GM19351 (cell line): ENCODE results near the gene C6orf52.
A peak's percentile ranks its signal among the peaks of the same experiment; 100 is the strongest.
"Not testable (repeated sequence)": the region's sequence is repeated elsewhere in the genome, so short reads cannot be mapped to it uniquely, and the experiment has no call there.

Source experiments
- ATAC-seq: cut with Tn5 transposase; IDR thresholded peaks from one replicate; pipeline ENCODE4 v1.9.1; 2021; ENCODE audit warnings: mild to moderate bottlenecking, moderate library complexity; ENCODE audit not compliant: unreplicated experiment

C6orf52 gene

GRCh38 chr6:10694302-10695085 lies at the start of gene C6orf52, which contains the start of gene PAK1IP1:
C6orf52 (minus strand) TSS chr6:10694616; CDS start chr6:10687550, 7,066 bp downstream.
PAK1IP1 (plus strand) TSS chr6:10694972; CDS start chr6:10694986, 14 bp downstream.
- ATAC-seq, result peak; percentile 98

- ATAC-seq, result no peak
These were observed 49.1 kb upstream of the C6orf52 start for GRCh38 chr6:10743515-10743914.

- no peak for ATAC-seq
These were observed 47.8 kb upstream of the C6orf52 start for GRCh38 chr6:10742251-10742650.

- ATAC-seq, result not testable (repeated sequence)
These were observed 47.2 kb upstream of the C6orf52 start for GRCh38 chr6:10741643-10742042.

GRCh38 chr6:10740061-10740460 lies 45.6 kb upstream of the C6orf52 start:
- ATAC-seq, result no peak

- ATAC-seq, result no peak
These were observed 42.3 kb upstream of the C6orf52 start for GRCh38 chr6:10736731-10737130.

- no peak for ATAC-seq
These were observed 39.4 kb upstream of the C6orf52 start for GRCh38 chr6:10733863-10734262.

- ATAC-seq, result no peak
These were observed 38.8 kb upstream of the C6orf52 start for GRCh38 chr6:10733151-10733715.

- no peak for ATAC-seq
These were observed 35.8 kb upstream of the C6orf52 start for GRCh38 chr6:10730254-10730653.

- no peak for ATAC-seq
These were observed 31.3 kb upstream of the C6orf52 start for GRCh38 chr6:10725716-10726115.

GRCh38 chr6:10725044-10725443 lies 30.6 kb upstream of the C6orf52 start:
- no peak for ATAC-seq

GRCh38 chr6:10723567-10723881 lies 29.1 kb upstream of the C6orf52 start:
- ATAC-seq, result no peak

GRCh38 chr6:10722820-10723566 lies 28.6 kb upstream of the C6orf52 start, which contains the start of gene TMEM14C:
TMEM14C (plus strand) TSS chr6:10723070; CDS start chr6:10724614, 1,544 bp downstream.
- peak; percentile 97 for ATAC-seq

GRCh38 chr6:10722570-10722819 lies 28.1 kb upstream of the C6orf52 start:
- no peak for ATAC-seq

GRCh38 chr6:10721850-10722569 lies 27.6 kb upstream of the C6orf52 start:
- ATAC-seq, result no peak

GRCh38 chr6:10720960-10721849 lies 26.8 kb upstream of the C6orf52 start:
- ATAC-seq, result not testable (repeated sequence)

- no peak for ATAC-seq
These were observed 26.0 kb upstream of the C6orf52 start for GRCh38 chr6:10720265-10720959.

- ATAC-seq, result no peak
These were observed 25.5 kb upstream of the C6orf52 start for GRCh38 chr6:10719964-10720264.

GRCh38 chr6:10719296-10719963 lies 25.0 kb upstream of the C6orf52 start:
- no peak for ATAC-seq
